Activated effector memory CD4-positive, alpha-beta T cell treated with anti-CD3 and anti-CD28 coated beads, Interleukin-2, amount 50 U/mL, for 16 hours (primary cell): Measurements from ENCODE around the gene ZC3H6.
"Not testable (repeated sequence)": the region's sequence is repeated elsewhere in the genome, so short reads cannot be mapped to it uniquely, and the experiment has no call there.

ENCODE experiments used
- DNase-seq: peaks from one replicate; pipeline ENCODE4 v3.0.0-alpha.2; 2020

The ZC3H6 gene

GRCh38 chr2:112282066-112282465 lies 6.7 kb downstream of the ZC3H6 start:
- DNase-seq: not testable (repeated sequence)

- DNase-seq: not testable (repeated sequence)
Measured at GRCh38 chr2:112283535-112283934, 8.1 kb downstream of the ZC3H6 start.

- no peak for DNase-seq
Measured at GRCh38 chr2:112290088-112290487, 14.7 kb downstream of the ZC3H6 start.

GRCh38 chr2:112290648-112291047 lies 15.3 kb downstream of the ZC3H6 start:
- DNase-seq: no peak

- no peak for DNase-seq
Measured at GRCh38 chr2:112293636-112294401, 18.4 kb downstream of the ZC3H6 start.

GRCh38 chr2:112295407-112296078 lies 20.1 kb downstream of the ZC3H6 start:
- no peak for DNase-seq

- DNase-seq: no peak
Measured at GRCh38 chr2:112296407-112296806, 21.0 kb downstream of the ZC3H6 start.

- no peak for DNase-seq
Measured at GRCh38 chr2:112301171-112301584, 25.8 kb downstream of the ZC3H6 start.

- DNase-seq: no peak
Measured at GRCh38 chr2:112301973-112302372, 26.6 kb downstream of the ZC3H6 start.

- no peak for DNase-seq
Measured at GRCh38 chr2:112304298-112304941, 29.0 kb downstream of the ZC3H6 start.

- no peak for DNase-seq
Measured at GRCh38 chr2:112305132-112305531, 29.7 kb downstream of the ZC3H6 start.

GRCh38 chr2:112310906-112311305 lies 35.5 kb downstream of the ZC3H6 start:
- no peak for DNase-seq

- no peak for DNase-seq
Measured at GRCh38 chr2:112311932-112312331, 36.5 kb downstream of the ZC3H6 start.

- no peak for DNase-seq
Measured at GRCh38 chr2:112312821-112313220, 37.4 kb downstream of the ZC3H6 start.

- DNase-seq: no peak
Measured at GRCh38 chr2:112314856-112315255, 39.5 kb downstream of the ZC3H6 start.

- no peak for DNase-seq
Measured at GRCh38 chr2:112317303-112318158, 42.1 kb downstream of the ZC3H6 start.

GRCh38 chr2:112318515-112318914 lies 43.1 kb downstream of the ZC3H6 start:
- DNase-seq: no peak

- no peak for DNase-seq
Measured at GRCh38 chr2:112321375-112322320, 46.3 kb downstream of the ZC3H6 start.

- no peak for DNase-seq
Measured at GRCh38 chr2:112322919-112323318, 47.5 kb downstream of the ZC3H6 start.

- DNase-seq: no peak
Measured at GRCh38 chr2:112332123-112332696, 56.8 kb downstream of the ZC3H6 start.

GRCh38 chr2:112335600-112335999 lies 60.2 kb downstream of the ZC3H6 start:
- no peak for DNase-seq
